K562 (cell line): ENCODE data around the gene RSAD1. TPM values are rescaled to one million over a fixed set of nuclear protein-coding genes. Genes with fewer than 3 reads are reported as not detected.
A peak's percentile ranks its signal among the peaks of the same experiment; 100 is the strongest.

Experiments
- ATAC-seq: fragments of 200-7000 bp; cut with Tn5 transposase; 3 replicates; pipeline ENCODE4 v1.9.1; 2020; ENCODE audit warnings: moderate library complexity
- BruUV-seq: library from RNA; stranded (reverse); fragments of 400-500 nt; replicated peaks from 2 replicates; lab custom pipeline; 2021; lab: Mats Ljungman, UMichigan
- CTCF ChIA-PET: fragments of 300-600 bp; formaldehyde crosslinking; extraction: SDS; loops from one replicate; lab custom pipeline; 2021; ENCODE audit warnings: low intra/inter-chr PET ratio; lab: Yijun Ruan, JAX
- POLR2A ChIA-PET: fragments of 300-600, 350-650 bp; sonication (Branson Sonifier 250); formaldehyde crosslinking; extraction: SDS; loops from one replicate; lab custom pipeline; 2021; ENCODE audit warnings: antibody characterized with exemption, inconsistent platforms; lab: Yijun Ruan, JAX
- DNase-seq, 4 experiments: peaks; one replicate each; pipeline versions ENCODE4 v3.0.0 to v3.0.0-alpha.2; 2011 to 2018; ENCODE audit warnings: low spot score in 3 of 4, mixed read lengths in 3 of 4; ENCODE audit errors: extremely low read depth in 1 of 4
- FAIRE-seq: peaks from 2 replicates; lab custom pipeline; 2011; peaks lifted over from hg19 to GRCh38; lab: Jason Lieb, UNC
- H2AFZ ChIP-seq: 2 replicates; pipeline ENCODE4 v1.6.0; 2011; ENCODE audit warnings: low read depth, low read length, control low read depth, inconsistent platforms
- H3K27ac ChIP-seq: fragments of 200-600 bp; 3 replicates; pipeline ENCODE4 v1.8.0; 2011; ENCODE audit warnings: low read depth, mild to moderate bottlenecking, control low read depth, inconsistent platforms, low read length, moderate library complexity, mixed read lengths; ENCODE audit errors: extremely low read depth
- H3K27me3 ChIP-seq, 2 experiments: fragments of 300-600 bp in 1 of 2; 2 replicates in 1 of 2; 3 replicates in 1 of 2; pipeline versions ENCODE4 v1.6.0 to v1.8.0; 2011; ENCODE audit warnings: inconsistent platforms in 2 of 2, low read length in 2 of 2, mild to moderate bottlenecking in 1 of 2, mixed read lengths in 1 of 2, moderate library complexity in 1 of 2; ENCODE audit not compliant: control insufficient read depth in 2 of 2, insufficient read depth in 2 of 2
- H3K36me3 ChIP-seq: fragments of 300-600 bp; 3 replicates; pipeline ENCODE4 v1.8.0; 2011; ENCODE audit warnings: mild to moderate bottlenecking, low read length, inconsistent platforms; ENCODE audit not compliant: control insufficient read depth, insufficient read depth
- H3K4me1 ChIP-seq, 2 experiments: fragments of 200-600 bp in 1 of 2; replicated peaks in 1 of 2; 2 replicates in 1 of 2; 3 replicates in 1 of 2; pipeline versions ENCODE4 v1.5.1 to v1.8.0; 2011; ENCODE audit warnings: inconsistent platforms in 2 of 2, low read length in 2 of 2, mild to moderate bottlenecking in 1 of 2, mixed read lengths in 1 of 2, moderate library complexity in 1 of 2; ENCODE audit not compliant: control insufficient read depth in 2 of 2, insufficient read depth in 2 of 2
- H3K4me2 ChIP-seq: 2 replicates; pipeline ENCODE4 v1.6.1; 2011; ENCODE audit warnings: low read length, control low read depth, inconsistent platforms, mixed read lengths; ENCODE audit not compliant: insufficient read depth
- H3K4me3 ChIP-seq: fragments of 200-600 bp; sonication (generic), shearing (Covaris generic); 2 replicates; pipeline ENCODE4 v1.5.1; 2016; ENCODE audit warnings: control low read depth, inconsistent platforms
- H3K79me2 ChIP-seq: fragments of 200-600 bp; 3 replicates; pipeline ENCODE4 v1.8.0; 2011; ENCODE audit warnings: low read length, inconsistent platforms; ENCODE audit not compliant: control insufficient read depth, insufficient read depth
- H3K9ac ChIP-seq, 2 experiments: 2 replicates each; pipeline versions ENCODE4 v1.6.0 to v1.6.1; 2011; ENCODE audit warnings: low read depth in 2 of 2, low read length in 2 of 2, control low read depth in 1 of 2, inconsistent platforms in 1 of 2, mild to moderate bottlenecking in 1 of 2, mixed read lengths in 1 of 2; ENCODE audit not compliant: insufficient read depth in 1 of 2
- H3K9me1 ChIP-seq: one replicate; pipeline ENCODE4 v1.6.0; 2011; ENCODE audit warnings: inconsistent platforms, mild to moderate bottlenecking, low read length, moderate library complexity; ENCODE audit not compliant: control insufficient read depth, insufficient read depth
- H3K9me3 ChIP-seq: replicated peaks from 2 replicates; pipeline ENCODE4 v1.5.1; 2011; ENCODE audit warnings: low read depth, low read length, inconsistent platforms; ENCODE audit not compliant: control insufficient read depth, insufficient read depth
- H4K20me1 ChIP-seq: replicated peaks from 2 replicates; pipeline ENCODE4 v1.6.1; 2011; ENCODE audit warnings: low read length, inconsistent platforms, mixed read lengths; ENCODE audit not compliant: control insufficient read depth, insufficient read depth
- BHLHE40 ChIP-seq: IDR thresholded peaks from 2 replicates; pipeline ENCODE4 v1.6.1; 2011; ENCODE audit warnings: low read length, improper control_type of control experiment
- C11orf30 ChIP-seq: fragments of 450-650 bp; IDR thresholded peaks from 2 replicates; pipeline ENCODE4 v1.6.1; 2016; ENCODE audit warnings: low read depth, mild to moderate bottlenecking
- CBX8 ChIP-seq: fragments of 200-600 bp; sonication (generic); IDR thresholded peaks from 2 replicates; pipeline ENCODE4 v1.6.1; 2012; ENCODE audit warnings: borderline replicate concordance, mixed run types, low read depth, mild to moderate bottlenecking, moderate library complexity, mixed read lengths, low read length, control low read depth, inconsistent platforms; ENCODE audit not compliant: poor library complexity, severe bottlenecking; ENCODE audit errors: extremely low read depth
- CTBP1 ChIP-seq: fragments of 450-650 bp; IDR thresholded peaks from 2 replicates; pipeline ENCODE4 v1.6.1; 2016; ENCODE audit warnings: borderline replicate concordance
- DIDO1 ChIP-seq: fragments of 450-650 bp; IDR thresholded peaks from 2 replicates; pipeline ENCODE4 v1.6.1; 2016; ENCODE audit warnings: low read depth, missing biosample characterization, missing genetic modification characterization
- ESRRB ChIP-seq: fragments of 250-450 bp; sonication (Bioruptor Pico); IDR thresholded peaks from 2 replicates; pipeline ENCODE4 v1.5.0; 2020; ENCODE audit warnings: mild to moderate bottlenecking, moderate library complexity, borderline replicate concordance
- EWSR1 ChIP-seq: fragments of 450-650 bp; IDR thresholded peaks from 2 replicates; pipeline ENCODE4 v1.6.1; 2018; ENCODE audit warnings: borderline replicate concordance, mild to moderate bottlenecking, low read depth, moderate library complexity; ENCODE audit not compliant: partially characterized antibody
- HEY1 ChIP-seq: fragments of 250-450 bp; sonication (Bioruptor Pico); IDR thresholded peaks from 2 replicates; pipeline ENCODE4 v1.5.0; 2020; ENCODE audit warnings: mild to moderate bottlenecking, moderate library complexity, borderline replicate concordance
- KLF6 ChIP-seq: fragments of 250-450 bp; sonication (Bioruptor Pico); IDR thresholded peaks from 2 replicates; pipeline ENCODE4 v1.4.0; 2020; ENCODE audit warnings: mild to moderate bottlenecking, moderate library complexity, borderline replicate concordance
- LEF1 ChIP-seq: fragments of 450-650 bp; IDR thresholded peaks from 2 replicates; pipeline ENCODE4 v1.6.1; 2016; ENCODE audit warnings: mild to moderate bottlenecking
- MAFG ChIP-seq: fragments of 450-650 bp; conservative IDR thresholded peaks from 2 replicates; pipeline ENCODE4 v1.6.1; 2016; ENCODE audit warnings: missing genetic modification characterization, missing compliant biosample characterization
- MEIS2 ChIP-seq: fragments of 450-650 bp; IDR thresholded peaks from 2 replicates; pipeline ENCODE4 v1.6.1; 2014; ENCODE audit warnings: mild to moderate bottlenecking; ENCODE audit not compliant: partially characterized antibody
- MYNN ChIP-seq, 2 experiments: sonication (generic); formaldehyde crosslinking in 1 of 2; IDR thresholded peaks; 2 replicates each; pipeline versions ENCODE4 v1.5.0 to v1.6.1; 2016 to 2020; ENCODE audit warnings: antibody characterized with exemption in 1 of 2, missing genetic modification reagents in 1 of 2
- SMARCE1 ChIP-seq: fragments of 450-650 bp; IDR thresholded peaks from 2 replicates; pipeline ENCODE4 v1.7.1; 2016; ENCODE audit warnings: mild to moderate bottlenecking
- ZEB2 ChIP-seq: fragments of 450-650 bp; IDR thresholded peaks from 2 replicates; pipeline ENCODE4 v1.6.1; 2016
- ZNF316 ChIP-seq: fragments of 450-650 bp; IDR thresholded peaks from 2 replicates; pipeline ENCODE4 v1.6.1; 2016
- ZNF740 ChIP-seq, 3 experiments: fragments of 200-800 bp in 1 of 3; sonication (Bioruptor generic) in 1 of 3; sonication (generic) in 1 of 3; formaldehyde crosslinking in 1 of 3; IDR thresholded peaks; 2 replicates each; pipeline versions ENCODE4 v1.6.1 to v1.8.0; 2016 to 2022; ENCODE audit warnings: mild to moderate bottlenecking in 2 of 3, missing compliant biosample characterization in 2 of 3, missing genetic modification characterization in 2 of 3, missing genetic modification reagents in 1 of 3
- WGBS: fragments of 100-300 bp; shearing (Covaris generic); methylation state at CpG from one replicate; pipeline ENCODE4 v1.1.6; 2016; ENCODE audit warnings: low coverage, mixed read lengths; ENCODE audit not compliant: insufficient coverage; ENCODE audit errors: missing lambda C conversion rate; 5-methylcytosine and 5-hydroxymethylcytosine counted together
- in situ Hi-C: fragments of 300-500 bp; cut with MboI; formaldehyde crosslinking; loops from 4 replicates; pipeline ENCODE4 v1.15.0; 2018; ENCODE audit warnings: inconsistent platforms, mixed read lengths
- intact Hi-C: fragments of 100-400 bp; cut with micrococcal nuclease; formaldehyde crosslinking; loops from 2 replicates; pipeline ENCODE4 v1.14.2; 2022
- polyA plus RNA-seq, 8 experiments: library from polyadenylated mRNA; depleted of rRNA in 4 of 8; stranded (reverse) in 5 of 8; unstranded in 3 of 8; fragments of >200 nt; fragmentation: Nextera tagmentation in 2 of 8; fragmentation: Illumina TruSeq in 1 of 8; extraction: Ambion mirVana in 2 of 8; extraction: Trizol in 1 of 8; gene quantifications; 2 replicates each; pipeline versions ENCODE4 v1.2.1 to v1.2.3, GENCODE V29; 2011 to 2014; ENCODE audit warnings: inconsistent platforms in 1 of 8, missing spikeins in 1 of 8
- total RNA-seq, 7 experiments: library from RNA; depleted of rRNA in 6 of 7; stranded (reverse); fragments of >200 nt in 6 of 7; fragmentation: Illumina TruSeq in 2 of 7; extraction: Trizol in 2 of 7; gene quantifications; 2 replicates each; pipeline versions ENCODE4 v1.2.1 to v1.2.3, GENCODE V29; 2011 to 2021; ENCODE audit warnings: low replicate concordance in 1 of 7

Gene RSAD1
- total and polyA plus RNA-seq, 9 of the 15 experiments (the other 6 are each of a cell fraction or from before 2014, with no cell fraction given) = 4.5 to 42.5 (median 26.8) TPM

GRCh38 chr17:50472761-50473161, 5.9 kb upstream of the RSAD1 start (continued):
- peak; percentile 17 for TF ChIP-seq MEIS2
- TF ChIP-seq ZNF316 = peak; percentile 97
- TF ChIP-seq C11orf30 = peak; percentile 96
- peak; percentile 92 for TF ChIP-seq MAFG (tag)
- peak; percentile 56 for TF ChIP-seq BHLHE40
- 0 out of 2 replicates have a peak, but pooled peaks have one; percentile 54 for TF ChIP-seq ZEB2
- TF ChIP-seq SMARCE1 = 0 out of 2 replicates have a peak, but pooled peaks have one; percentile 28
- peak; percentile 92 for TF ChIP-seq CTBP1

DNA sequence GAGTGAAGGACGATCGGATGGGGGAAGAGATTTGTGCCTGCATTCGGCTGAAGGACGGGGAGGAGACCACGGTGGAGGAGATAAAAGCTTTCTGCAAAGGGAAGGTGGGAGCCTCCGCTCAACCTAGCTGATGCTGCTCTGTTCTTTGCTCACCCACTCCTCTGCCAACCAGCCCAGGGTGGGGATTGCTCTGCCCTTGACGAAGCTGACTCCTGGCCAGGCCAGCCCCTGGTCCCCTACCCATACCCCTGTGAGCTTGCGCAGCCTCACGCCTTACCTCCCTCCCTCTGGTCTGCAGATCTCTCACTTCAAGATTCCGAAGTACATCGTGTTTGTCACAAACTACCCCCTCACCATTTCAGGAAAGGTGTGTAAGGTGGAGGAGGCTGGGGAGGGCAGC, 4.8 kb upstream of the RSAD1 start:
- no TSS peak for BruUV-seq
- peaks cover 7 to 31% of the 10 kb centered on the region in 2 experiments; a peak in 4 of 5 replicates for H3K4me1 ChIP-seq
- no peak overlapping the region for H3K27ac ChIP-seq
- no peaks in the 10 kb centered on the region for H3K36me3 ChIP-seq
- H3K9me3 ChIP-seq = no peaks in the 10 kb centered on the region
- ATAC-seq (no peak), DNase-seq (no peak), FAIRE-seq (no peak)
- peaks cover 1% of the 10 kb centered on the region; the same call in 2 of the 3 replicates for H3K79me2 ChIP-seq
- no peak overlapping the region for H3K4me2 ChIP-seq
- peaks cover 21 to 50% of the 10 kb centered on the region in 2 experiments; a peak in 4 of 5 replicates for H3K27me3 ChIP-seq
- CTCF ChIA-PET = no interaction called here
- no peak overlapping the region for H3K4me3 ChIP-seq
- WGBS = 27% methylated on average over 10 of the region's 11 CpGs
- intact Hi-C loops = loop anchor here (10.0 kb wide), 1 partner anchor 179 kb away; no protein-coding TSS in a partner anchor
- 0 out of 2 replicates have a peak, but pooled peaks cover 3% of the 10 kb centered on the region for H4K20me1 ChIP-seq
- peak overlapping the region in 1 of 2 experiments; percentile 4; a peak in 1 of 4 replicates for H3K9ac ChIP-seq
- in situ Hi-C loops = no loop called here
- no peak overlapping the region for H2AFZ ChIP-seq
- POLR2A ChIA-PET = no interaction called here
- no peaks in the 10 kb centered on the region for H3K9me1 ChIP-seq
- TF ChIP-seq ESRRB (CRISPR knock-in tag) (no peak), EWSR1 (no peak), MYNN (IDR thresholded peaks at IDR 0.05) (no peak), MYNN (CRISPR knock-in tag; IDR thresholded peaks at IDR 0.05) (no peak), HEY1 (CRISPR knock-in tag) (no peak), LEF1 (no peak), KLF6 (no peak), ZNF740 (CRISPR knock-in tag; IDR thresholded peaks at IDR 0.05) (no peak), ZNF740 (tag; IDR thresholded peaks at IDR 0.05) (no peak), DIDO1 (tag) (no peak), CBX8 (no peak)
